ENCODE data around the gene CLIC6.

CLIC6 gene

GRCh38 chr21:34668803-34669148 is at the start of gene CLIC6:
TSS of gene CLIC6 (plus strand) at chr21:34668994. CDS start at chr21:34669389, 395 bp downstream.
- no peak for DNase-seq (ENCODE audit: low spot score)

- DNase-seq (ENCODE audit: low spot score), result no peak
Observed at GRCh38 chr21:34619841-34620665, 48.7 kb upstream of the CLIC6 start.

- no peak for DNase-seq (ENCODE audit: low spot score)
Observed at GRCh38 chr21:34621434-34622350, 47.1 kb upstream of the CLIC6 start.

GRCh38 chr21:34623516-34623915 is 45.3 kb upstream of the CLIC6 start:
- DNase-seq (ENCODE audit: low spot score), result no peak

GRCh38 chr21:34625030-34625593 is 43.7 kb upstream of the CLIC6 start:
- DNase-seq (ENCODE audit: low spot score), result no peak

- DNase-seq (ENCODE audit: low spot score), result no peak
Observed at GRCh38 chr21:34626131-34626530, 42.7 kb upstream of the CLIC6 start.

- DNase-seq (ENCODE audit: low spot score), result peak; percentile 80
Observed at GRCh38 chr21:34630536-34631143, 38.2 kb upstream of the CLIC6 start.

- DNase-seq (ENCODE audit: low spot score), result no peak
Observed at GRCh38 chr21:34632498-34632897, 36.3 kb upstream of the CLIC6 start.

GRCh38 chr21:34635307-34635706 is 33.5 kb upstream of the CLIC6 start:
- DNase-seq (ENCODE audit: low spot score), result no peak

- DNase-seq (ENCODE audit: low spot score), result no peak
Observed at GRCh38 chr21:34636961-34637360, 31.8 kb upstream of the CLIC6 start.

- DNase-seq (ENCODE audit: low spot score), result no peak
Observed at GRCh38 chr21:34639250-34639649, 29.5 kb upstream of the CLIC6 start.

GRCh38 chr21:34639882-34640788 is 28.7 kb upstream of the CLIC6 start:
- no peak for DNase-seq (ENCODE audit: low spot score)

- DNase-seq (ENCODE audit: low spot score), result peak; percentile 84
Observed at GRCh38 chr21:34640858-34641257, 27.9 kb upstream of the CLIC6 start.

- DNase-seq (ENCODE audit: low spot score), result peak; percentile 60
Observed at GRCh38 chr21:34642211-34643075, 26.4 kb upstream of the CLIC6 start.

GRCh38 chr21:34644825-34645224 is 24.0 kb upstream of the CLIC6 start:
- DNase-seq (ENCODE audit: low spot score), result no peak

- DNase-seq (ENCODE audit: low spot score), result no peak
Observed at GRCh38 chr21:34647555-34647954, 21.2 kb upstream of the CLIC6 start.

- DNase-seq (ENCODE audit: low spot score), result no peak
Observed at GRCh38 chr21:34648739-34649297, 20.0 kb upstream of the CLIC6 start.

GRCh38 chr21:34649400-34649799 is 19.4 kb upstream of the CLIC6 start:
- DNase-seq (ENCODE audit: low spot score), result no peak

- no peak for DNase-seq (ENCODE audit: low spot score)
Observed at GRCh38 chr21:34650861-34651431, 17.8 kb upstream of the CLIC6 start.

GRCh38 chr21:34651642-34652041 is 17.2 kb upstream of the CLIC6 start:
- DNase-seq (ENCODE audit: low spot score), result no peak
